SK-N-SH treated with all-trans-retinoic acid at 6 μM for 48 hours (cell line): ENCODE data around the gene ABCA9.

ENCODE experiments used
- ATAC-seq: fragments of 200-7000 bp; cut with Tn5 transposase; 3 replicates; pipeline ENCODE4 v1.9.1; 2020; ENCODE audit warnings: mild to moderate bottlenecking, moderate library complexity
- BACH2 ChIP-seq: fragments of 250-450 bp; sonication (Bioruptor Pico); IDR thresholded peaks from 2 replicates; pipeline ENCODE4 v1.9.0; 2021; ENCODE audit warnings: mild to moderate bottlenecking, borderline replicate concordance
- CREB5 ChIP-seq: fragments of 250-450 bp; sonication (Bioruptor Pico); IDR thresholded peaks from 2 replicates; pipeline ENCODE4 v1.5.1; 2020; ENCODE audit warnings: low read depth, mild to moderate bottlenecking, moderate library complexity
- CSDC2 ChIP-seq: fragments of 250-450 bp; sonication (Bioruptor Pico); IDR thresholded peaks from 2 replicates; pipeline ENCODE4 v1.5.0; 2020; ENCODE audit warnings: mild to moderate bottlenecking, moderate library complexity
- CSRNP3 ChIP-seq: fragments of 250-450 bp; sonication (Bioruptor Pico); IDR thresholded peaks from 2 replicates; pipeline ENCODE4 v1.5.1; 2021; ENCODE audit warnings: mild to moderate bottlenecking, moderate library complexity
- ESRRG ChIP-seq: fragments of 250-450 bp; sonication (Bioruptor Pico); IDR thresholded peaks from 2 replicates; pipeline ENCODE4 v1.6.1; 2021; ENCODE audit warnings: mild to moderate bottlenecking
- GLIS3 ChIP-seq: fragments of 250-450 bp; sonication (Bioruptor Pico); IDR thresholded peaks from 2 replicates; pipeline ENCODE4 v1.5.0; 2020; ENCODE audit warnings: mild to moderate bottlenecking, moderate library complexity
- ISL1 ChIP-seq: fragments of 250-450 bp; sonication (Bioruptor Pico); IDR thresholded peaks from 2 replicates; pipeline ENCODE4 v2.1.2; 2022; ENCODE audit warnings: mild to moderate bottlenecking, moderate library complexity
- OSR1 ChIP-seq: fragments of 250-450 bp; sonication (Bioruptor Pico); IDR thresholded peaks from 2 replicates; pipeline ENCODE4 v1.8.0; 2022; ENCODE audit warnings: moderate library complexity, mild to moderate bottlenecking, inconsistent platforms
- PATZ1 ChIP-seq: fragments of 250-450 bp; sonication (Bioruptor Pico); IDR thresholded peaks from 2 replicates; pipeline ENCODE4 v1.8.0; 2020; ENCODE audit warnings: mild to moderate bottlenecking, moderate library complexity, borderline replicate concordance
- POU6F1 ChIP-seq: fragments of 250-450 bp; sonication (Bioruptor Pico); IDR thresholded peaks from 2 replicates; pipeline ENCODE4 v1.8.0; 2021; ENCODE audit warnings: low read depth, mild to moderate bottlenecking, moderate library complexity, borderline replicate concordance
- PPARA ChIP-seq: fragments of 250-450 bp; sonication (Bioruptor Pico); IDR thresholded peaks from 2 replicates; pipeline ENCODE4 v1.5.0; 2020; ENCODE audit warnings: mild to moderate bottlenecking, borderline replicate concordance
- RARB ChIP-seq: fragments of 250-450 bp; sonication (Bioruptor Pico); IDR thresholded peaks from 2 replicates; pipeline ENCODE4 v1.8.0; 2021; ENCODE audit warnings: mild to moderate bottlenecking, moderate library complexity
- TCF4 ChIP-seq: fragments of 250-450 bp; sonication (Bioruptor Pico); IDR thresholded peaks from 2 replicates; pipeline ENCODE4 v1.8.0; 2021; ENCODE audit warnings: mild to moderate bottlenecking, moderate library complexity, borderline replicate concordance
- TOX ChIP-seq: fragments of 250-450 bp; sonication (Bioruptor Pico); IDR thresholded peaks from 2 replicates; pipeline ENCODE4 v1.8.0; 2021; ENCODE audit warnings: mild to moderate bottlenecking, moderate library complexity, borderline replicate concordance
- TSHZ2 ChIP-seq: fragments of 250-450 bp; sonication (Bioruptor Pico); IDR thresholded peaks from 2 replicates; pipeline ENCODE4 v1.5.0; 2020; ENCODE audit warnings: mild to moderate bottlenecking, moderate library complexity
- ZFP30 ChIP-seq: fragments of 450-650 bp; formaldehyde crosslinking; IDR thresholded peaks from 2 replicates; pipeline ENCODE4 v1.5.0; 2022; ENCODE audit warnings: mild to moderate bottlenecking, moderate library complexity
- ZNF565 ChIP-seq: fragments of 450-650 bp; formaldehyde crosslinking; conservative IDR thresholded peaks from 2 replicates; pipeline ENCODE4 v1.5.0; 2020; ENCODE audit warnings: low read depth, mild to moderate bottlenecking, moderate library complexity
- ZNF8 ChIP-seq: fragments of 450-650 bp; formaldehyde crosslinking; IDR thresholded peaks from 2 replicates; pipeline ENCODE4 v1.5.0; 2020; ENCODE audit warnings: mild to moderate bottlenecking, moderate library complexity

ABCA9 gene

GRCh38 chr17:69098625-69099024, 37.9 kb upstream of the ABCA9 start:
- no peak for TF ChIP-seq ZNF565 (CRISPR knock-in tag)
- no peak for ATAC-seq

- no peak for TF ChIP-seq BACH2 (CRISPR knock-in tag)
- TF ChIP-seq GLIS3 (CRISPR knock-in tag), result no peak
- no peak for TF ChIP-seq TSHZ2 (CRISPR knock-in tag)
- no peak for ATAC-seq
Observed at GRCh38 chr17:69096541-69096940, 35.8 kb upstream of the ABCA9 start.

- TF ChIP-seq PPARA (CRISPR knock-in tag), result no peak
- TF ChIP-seq BACH2 (CRISPR knock-in tag), result no peak
- no peak for TF ChIP-seq RARB (CRISPR knock-in tag)
- no peak for TF ChIP-seq POU6F1
- TF ChIP-seq TOX (CRISPR knock-in tag), result no peak
- no peak for TF ChIP-seq PATZ1 (CRISPR knock-in tag)
- no peak for TF ChIP-seq CREB5 (CRISPR knock-in tag)
- no peak for TF ChIP-seq ZNF565 (CRISPR knock-in tag)
- TF ChIP-seq ZFP30, result no peak
- TF ChIP-seq ZNF8 (CRISPR knock-in tag), result no peak
- no peak for TF ChIP-seq GLIS3 (CRISPR knock-in tag)
- TF ChIP-seq ESRRG (CRISPR knock-in tag), result no peak
- no peak for TF ChIP-seq TSHZ2 (CRISPR knock-in tag)
- TF ChIP-seq OSR1 (CRISPR knock-in tag), result no peak
- TF ChIP-seq CSDC2 (CRISPR knock-in tag), result no peak
- TF ChIP-seq CSRNP3, result no peak
- no peak for TF ChIP-seq ISL1 (CRISPR knock-in tag)
- TF ChIP-seq TCF4, result no peak
- ATAC-seq, result no peak
Observed at GRCh38 chr17:69093995-69094394, 33.3 kb upstream of the ABCA9 start.
